Amniotic epithelial cell (primary cell): Measurements from ENCODE around the gene MAP3K3.
"Not testable (repeated sequence)": the region's sequence is repeated elsewhere in the genome, so short reads cannot be mapped to it uniquely, and the experiment has no call there.

Experiments used
- DNase-seq: peaks from one replicate; pipeline ENCODE4 v3.0.0-alpha.2; 2010; ENCODE audit warnings: low read depth

MAP3K3 gene

DNA sequence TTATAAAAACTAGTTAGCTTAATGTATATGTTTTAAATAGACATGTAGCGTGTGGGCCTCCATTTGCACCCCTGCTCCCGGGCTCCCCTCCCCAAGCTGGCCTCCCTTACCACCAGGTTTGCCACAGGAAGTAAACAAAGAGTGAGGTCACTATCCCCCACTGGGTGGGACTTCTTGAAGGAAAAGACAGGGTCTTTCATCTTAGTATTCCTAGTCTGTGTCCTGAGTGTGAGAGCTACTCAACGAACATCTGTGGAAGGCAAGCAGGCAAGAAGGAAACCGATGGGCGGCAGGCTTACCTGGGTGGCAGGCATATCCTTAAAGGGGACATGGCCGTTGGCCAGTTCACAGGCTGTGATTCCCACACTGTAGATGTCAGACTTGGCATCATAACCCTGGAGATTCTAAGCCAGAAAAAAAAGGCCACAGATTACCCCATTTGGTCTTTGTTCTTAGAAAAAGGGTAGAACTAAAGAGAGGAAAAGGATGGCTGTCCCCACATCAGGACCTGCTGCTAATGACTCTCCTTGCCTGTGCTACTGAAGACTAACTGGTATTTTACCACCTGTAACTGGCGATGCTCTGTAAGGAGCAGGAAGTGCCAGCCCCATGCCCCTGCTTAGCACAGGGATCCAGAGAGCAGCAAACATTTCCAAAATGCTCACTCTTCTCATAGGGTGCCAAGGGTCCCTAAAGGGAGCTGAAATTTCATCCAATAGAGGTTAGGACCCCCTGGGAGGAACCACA is 84.3 kb downstream of the MAP3K3 start:
- DNase-seq, result no peak

GRCh38 chr17:63707151-63707550 is 84.9 kb downstream of the MAP3K3 start:
- no peak for DNase-seq

DNA sequence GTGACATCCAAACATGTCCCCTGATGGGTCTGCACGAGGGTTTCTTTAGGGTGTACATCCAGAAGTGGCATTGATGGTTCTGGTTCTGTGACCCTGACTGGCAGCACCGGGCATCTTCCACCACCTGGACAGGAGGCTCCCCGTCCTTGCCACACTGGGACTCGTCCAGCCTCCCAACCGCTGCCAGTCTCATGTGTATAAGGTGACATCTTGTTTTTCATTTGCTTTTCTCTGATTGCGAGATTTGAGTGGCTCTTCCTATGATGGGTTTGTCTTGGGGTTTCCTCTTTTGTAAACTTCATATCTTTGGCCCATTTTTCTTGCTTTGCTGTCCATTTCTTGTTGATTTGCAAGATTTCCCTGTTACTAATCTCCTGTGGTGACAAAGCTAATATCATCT is 86.9 kb downstream of the MAP3K3 start:
- no peak for DNase-seq

GRCh38 chr17:63714550-63715277 is 92.5 kb downstream of the MAP3K3 start:
- no peak for DNase-seq

DNA sequence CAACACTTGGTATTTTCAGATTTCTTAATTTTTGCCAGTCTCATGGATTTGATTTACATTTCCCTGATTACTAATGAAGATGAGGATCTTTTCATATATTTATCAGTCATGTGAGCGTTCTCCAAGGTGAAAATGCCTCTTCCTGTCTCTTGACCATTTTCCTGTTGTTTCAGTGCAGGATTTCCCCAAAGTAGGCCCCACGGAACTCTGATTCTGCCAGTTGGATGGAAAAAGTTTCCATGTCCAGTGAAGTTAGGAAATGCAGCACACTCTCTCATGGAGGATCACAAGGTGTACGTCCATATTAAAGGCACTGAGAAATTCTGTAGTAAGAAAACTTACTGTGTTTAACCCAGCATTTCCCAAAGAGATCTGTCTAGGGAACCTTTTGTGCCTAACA is 94.2 kb downstream of the MAP3K3 start:
- no peak for DNase-seq

DNA sequence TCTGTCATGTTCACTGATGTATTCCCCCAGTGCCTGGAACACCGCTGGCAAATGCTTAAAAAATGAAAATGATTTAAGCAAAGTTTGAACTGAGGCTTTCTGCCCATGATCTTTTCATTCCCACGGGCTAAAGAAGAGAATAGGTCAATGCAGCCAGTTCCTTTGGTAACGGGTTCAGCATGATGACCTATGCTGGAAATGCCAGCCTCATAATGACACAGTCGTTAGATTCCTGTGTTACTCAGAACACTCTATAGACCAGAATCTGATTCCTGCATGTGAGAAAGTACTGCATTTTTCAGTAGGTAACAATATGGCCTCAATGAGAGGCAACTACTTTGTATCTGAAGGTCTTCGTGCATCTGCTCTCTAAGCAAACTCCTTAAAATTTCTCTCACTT is 96.8 kb downstream of the MAP3K3 start:
- DNase-seq, result no peak

- not testable (repeated sequence) for DNase-seq
These were observed 98.0 kb downstream of the MAP3K3 start for GRCh38 chr17:63720194-63720593.

GRCh38 chr17:63722403-63722802 is 100.2 kb downstream of the MAP3K3 start:
- no peak for DNase-seq

DNA sequence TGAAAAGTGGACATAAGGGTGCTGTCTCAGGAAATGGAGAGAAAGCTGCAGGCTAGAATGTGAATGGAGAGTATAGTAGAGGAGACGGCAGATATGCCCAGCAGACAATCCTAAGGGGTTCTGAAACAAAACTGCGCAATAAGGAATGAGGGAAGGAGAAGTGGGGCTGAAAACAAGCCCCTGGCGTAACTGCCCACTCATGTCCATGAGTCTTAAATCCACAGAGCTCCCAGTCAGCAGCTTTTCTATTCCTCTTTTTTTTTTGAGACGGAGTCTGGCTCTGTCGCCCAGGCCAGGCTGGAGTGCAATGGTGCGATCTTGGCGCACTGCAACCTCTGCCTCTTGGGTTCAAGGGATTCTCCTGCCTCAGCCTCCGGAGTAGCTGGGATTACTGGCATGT is 113.5 kb downstream of the MAP3K3 start:
- DNase-seq, result no peak

GRCh38 chr17:63740464-63741142 is 118.4 kb downstream of the MAP3K3 start:
- DNase-seq, result no peak

GRCh38 chr17:63741143-63741407 is 118.9 kb downstream of the MAP3K3 start:
- no peak for DNase-seq

GRCh38 chr17:63741408-63742173 is 119.4 kb downstream of the MAP3K3 start, which contains the start of gene STRADA:
Gene STRADA, minus strand, starts transcription at chr17:63741799. Its CDS starts 13,430 bp downstream, at chr17:63728369.
- peak; percentile 95 for DNase-seq
